ENCODE results near the gene CD40LG. TPM values are rescaled to one million over a fixed set of nuclear protein-coding genes. Genes with fewer than 3 reads are reported as not detected.

The CD40LG gene
- total and polyA plus RNA-seq, 2 of the 13 experiments (the other 11 are each of a cell fraction or from before 2014, with no cell fraction given): not detected

GRCh38 chrX:136616987-136617685 is 30.8 kb upstream of the CD40LG start:
- FAIRE-seq (no peak), ATAC-seq (no peak), DNase-seq (ENCODE audit: low spot score) (no peak)
- H3K4me3 ChIP-seq (replicated peaks in 1 of 3; ENCODE audit: insufficient read depth in 1 of 3, low read depth in 2 of 3, low read length in 3 of 3): no peak overlapping the region
- H3K9ac ChIP-seq (ENCODE audit: insufficient read depth, low read depth, low read length): no peak overlapping the region
- no peak overlapping the region for H2AFZ ChIP-seq (ENCODE audit: low read length)
- H3K4me1 ChIP-seq (ENCODE audit: insufficient read depth, low read length): no peaks in the 10 kb centered on the region
- in situ Hi-C loops (cut with HindIII; ENCODE audit: extremely low pct_ligation_motif_present, low pct_unique_long_range_greater_than_20kb): no loop called here
- H3K79me2 ChIP-seq (ENCODE audit: insufficient read depth, low read length): no peaks in the 10 kb centered on the region
- no peaks in the 10 kb centered on the region for H3K36me3 ChIP-seq (replicated peaks in 1 of 2; ENCODE audit: control insufficient read depth in 1 of 2, insufficient read depth in 2 of 2, low read length in 2 of 2)
- 0% methylated on average over 2 of the region's 6 CpGs for WGBS (ENCODE audit: low lambda C conversion rate)
- CTCF ChIA-PET (ENCODE audit: low intra/inter-chr PET ratio, low total read pairs): no interaction called here
- POLR2A ChIA-PET: no interaction called here
- H3K9me3 ChIP-seq (ENCODE audit: low read length): no peaks in the 10 kb centered on the region
- TF ChIP-seq TFAP4 (IDR thresholded peaks at IDR 0.05; ENCODE audit: borderline replicate concordance, low read depth) (no peak), ZFY (CRISPR knock-in tag; IDR thresholded peaks at IDR 0.05) (no peak), MAF1 (CRISPR knock-in tag; IDR thresholded peaks at IDR 0.05; ENCODE audit: borderline replicate concordance) (no peak), ZNF703 (CRISPR knock-in tag; IDR thresholded peaks at IDR 0.05; ENCODE audit: borderline replicate concordance) (no peak), POLR2AphosphoS2 (IDR thresholded peaks at IDR 0.05; ENCODE audit: low read depth, low read length) (no peak), HOXA7 (CRISPR knock-in tag; IDR thresholded peaks at IDR 0.05) (no peak)
- no peak overlapping the region for H3K4me2 ChIP-seq (ENCODE audit: low read depth, low read length)
- no TSS peak for BruUV-seq (replicated peaks)
- H4K20me1 ChIP-seq (ENCODE audit: insufficient read depth, low read length): no peaks in the 10 kb centered on the region
- intact Hi-C loops (cut with micrococcal nuclease; ENCODE audit: unreplicated experiment): no loop called here
- H3K27me3 ChIP-seq (ENCODE audit: control insufficient read depth in 1 of 2, insufficient read depth in 2 of 2, low read length in 2 of 2): no peaks in the 10 kb centered on the region
- no peak overlapping the region for H3K27ac ChIP-seq (ENCODE audit: extremely low read length, insufficient read depth, low read length)

- Histone ChIP-seq H3K9me3 (ENCODE audit: low read length) (no peaks in the 10 kb centered on the region), H3K4me2 (ENCODE audit: low read depth, low read length) (no peak overlapping the region), H3K36me3 (replicated peaks in 1 of 2; ENCODE audit: control insufficient read depth in 1 of 2, insufficient read depth in 2 of 2, low read length in 2 of 2) (no peaks in the 10 kb centered on the region), H3K4me3 (replicated peaks in 1 of 3; ENCODE audit: insufficient read depth in 1 of 3, low read depth in 2 of 3, low read length in 3 of 3) (no peak overlapping the region), H3K27ac (ENCODE audit: extremely low read length, insufficient read depth, low read length) (no peak overlapping the region), H2AFZ (ENCODE audit: low read length) (no peak overlapping the region), H4K20me1 (ENCODE audit: insufficient read depth, low read length) (no peaks in the 10 kb centered on the region), H3K27me3 (ENCODE audit: control insufficient read depth in 1 of 2, insufficient read depth in 2 of 2, low read length in 2 of 2) (no peaks in the 10 kb centered on the region), H3K9ac (ENCODE audit: insufficient read depth, low read depth, low read length) (no peak overlapping the region), H3K79me2 (ENCODE audit: insufficient read depth, low read length) (no peaks in the 10 kb centered on the region), H3K4me1 (ENCODE audit: insufficient read depth, low read length) (no peaks in the 10 kb centered on the region)
- intact Hi-C loops (cut with micrococcal nuclease; ENCODE audit: unreplicated experiment) (no loop called here), in situ Hi-C loops (cut with HindIII; ENCODE audit: extremely low pct_ligation_motif_present, low pct_unique_long_range_greater_than_20kb) (no loop called here)
- no peak for FAIRE-seq
- WGBS (ENCODE audit: low lambda C conversion rate): 26% methylated on average over 13 of the region's 14 CpGs
- no TSS peak for BruUV-seq (replicated peaks)
- no peak for DNase-seq (ENCODE audit: low spot score)
- ATAC-seq: no peak
- ChIA-PET CTCF (ENCODE audit: low intra/inter-chr PET ratio, low total read pairs) (no interaction called here), POLR2A (no interaction called here)
- TF ChIP-seq DRAP1 (CRISPR knock-in tag; IDR thresholded peaks at IDR 0.05) (no peak), TBP (CRISPR knock-in tag; IDR thresholded peaks at IDR 0.05) (no peak), ZSCAN12 (CRISPR knock-in tag; IDR thresholded peaks at IDR 0.05) (no peak), AHR (CRISPR knock-in tag; IDR thresholded peaks at IDR 0.05) (no peak), SP1 (IDR thresholded peaks at IDR 0.05) (no peak), SP1 (CRISPR knock-in tag; IDR thresholded peaks at IDR 0.05) (no peak), TMF1 (CRISPR knock-in tag; IDR thresholded peaks at IDR 0.05; ENCODE audit: low read depth) (no peak), ZNF253 (CRISPR knock-in tag; IDR thresholded peaks at IDR 0.05; ENCODE audit: borderline replicate concordance) (no peak)
These were observed 28.0 kb upstream of the CD40LG start for GRCh38 chrX:136619899-136620505.
